HG02970 (cell line): ENCODE data around the gene GADD45GIP1.
"Not testable (repeated sequence)": the region's sequence is repeated elsewhere in the genome, so short reads cannot be mapped to it uniquely, and the experiment has no call there.

Experiments used
- ATAC-seq: cut with Tn5 transposase; IDR thresholded peaks from one replicate; pipeline ENCODE4 v1.9.1; 2021; ENCODE audit warnings: mild to moderate bottlenecking, moderate library complexity, moderate number of reproducible peaks; ENCODE audit not compliant: unreplicated experiment, low FRiP score

Gene GADD45GIP1

GRCh38 chr19:12965017-12965811 lies 8.2 kb upstream of the GADD45GIP1 start:
- ATAC-seq: peak; percentile 77

- ATAC-seq: no peak
These were observed 2.5 kb upstream of the GADD45GIP1 start for GRCh38 chr19:12959481-12959880.

- not testable (repeated sequence) for ATAC-seq
These were observed 448 bp upstream of the GADD45GIP1 start for GRCh38 chr19:12957389-12957952.

GRCh38 chr19:12955996-12956395 lies 1.0 kb downstream of the GADD45GIP1 start:
- ATAC-seq: no peak

- not testable (repeated sequence) for ATAC-seq
These were observed 1.4 kb downstream of the GADD45GIP1 start for GRCh38 chr19:12955575-12955974.

- ATAC-seq: no peak
These were observed 2.4 kb downstream of the GADD45GIP1 start for GRCh38 chr19:12954612-12954962.

GRCh38 chr19:12953799-12954611 lies 3.0 kb downstream of the GADD45GIP1 start:
- ATAC-seq: no peak

GRCh38 chr19:12953138-12953798 lies 3.8 kb downstream of the GADD45GIP1 start:
- ATAC-seq: no peak

- ATAC-seq: no peak
These were observed 4.4 kb downstream of the GADD45GIP1 start for GRCh38 chr19:12952488-12953137.

- ATAC-seq: not testable (repeated sequence)
These were observed 5.0 kb downstream of the GADD45GIP1 start for GRCh38 chr19:12952050-12952449.

- no peak for ATAC-seq
These were observed 7.4 kb downstream of the GADD45GIP1 start for GRCh38 chr19:12949363-12950283.

- no peak for ATAC-seq
These were observed 8.2 kb downstream of the GADD45GIP1 start for GRCh38 chr19:12948612-12949362.

GRCh38 chr19:12947702-12948611 lies 9.1 kb downstream of the GADD45GIP1 start:
- no peak for ATAC-seq

- no peak for ATAC-seq
These were observed 10.1 kb downstream of the GADD45GIP1 start for GRCh38 chr19:12946731-12947496.

- ATAC-seq: peak; percentile 37
These were observed 10.8 kb downstream of the GADD45GIP1 start for GRCh38 chr19:12946092-12946721.

- peak; percentile 81 for ATAC-seq
These were observed 11.4 kb downstream of the GADD45GIP1 start, which contains the start of gene RAD23A for GRCh38 chr19:12945479-12946091. RAD23A (plus strand) TSS chr19:12945862; CDS start chr19:12945949, 87 bp downstream.
